GM06990 (cell line): ENCODE data around the gene PAIP1.
"Not testable (repeated sequence)": the region's sequence is repeated elsewhere in the genome, so short reads cannot be mapped to it uniquely, and the experiment has no call there.

Experiments
- DNase-seq: peaks from one replicate; pipeline ENCODE4 v3.0.0-alpha.2; 2011; ENCODE audit not compliant: insufficient read length; ENCODE audit errors: extremely low read depth
- H3K27me3 ChIP-seq: replicated peaks from 2 replicates; pipeline ENCODE4 v1.6.0; 2011; ENCODE audit warnings: low read length; ENCODE audit not compliant: control insufficient read depth, insufficient read depth
- H3K36me3 ChIP-seq: 2 replicates; pipeline ENCODE4 v1.5.1; 2011; ENCODE audit warnings: low read length; ENCODE audit not compliant: control insufficient read depth, insufficient read depth
- H3K4me3 ChIP-seq: replicated peaks from 2 replicates; pipeline ENCODE4 v1.5.1; 2011; ENCODE audit warnings: low read depth, mild to moderate bottlenecking, control low read depth, low read length
- CTCF ChIP-seq: IDR thresholded peaks from 2 replicates; pipeline ENCODE4 v1.5.1; 2011; ENCODE audit warnings: low read length, control low read depth, mild to moderate bottlenecking, inconsistent platforms; ENCODE audit not compliant: insufficient read depth, poor library complexity, severe bottlenecking

PAIP1 gene

GRCh38 chr5:43584166-43584699 lies 27.4 kb upstream of the PAIP1 start:
- Histone ChIP-seq H3K36me3 (no peaks in the 10 kb centered on the region; the same call in 1 of the 2 replicates), H3K27me3 (no peaks in the 10 kb centered on the region), H3K4me3 (no peak overlapping the region)
- no peak for DNase-seq
- TF ChIP-seq CTCF: no peak

GRCh38 chr5:43583724-43584123 lies 26.8 kb upstream of the PAIP1 start:
- H3K27me3 ChIP-seq: no peaks in the 10 kb centered on the region
- no peak for DNase-seq
- H3K36me3 ChIP-seq: no peaks in the 10 kb centered on the region; the same call in 1 of the 2 replicates

GRCh38 chr5:43582082-43583005 lies 25.5 kb upstream of the PAIP1 start:
- H3K27me3 ChIP-seq: no peaks in the 10 kb centered on the region
- no peak for TF ChIP-seq CTCF
- DNase-seq: no peak

More at GRCh38 chr5:43583724-43584123, 26.8 kb upstream of the PAIP1 start:
- no peak for TF ChIP-seq CTCF
- H3K4me3 ChIP-seq: no peak overlapping the region

GRCh38 chr5:43581398-43581797 lies 24.5 kb upstream of the PAIP1 start:
- Histone ChIP-seq H3K4me3 (no peak overlapping the region), H3K27me3 (no peaks in the 10 kb centered on the region), H3K36me3 (no peaks in the 10 kb centered on the region; the same call in 1 of the 2 replicates)
- DNase-seq: no peak
- no peak for TF ChIP-seq CTCF

More at GRCh38 chr5:43582082-43583005, 25.5 kb upstream of the PAIP1 start:
- Histone ChIP-seq H3K36me3 (no peaks in the 10 kb centered on the region), H3K4me3 (no peak overlapping the region)

GRCh38 chr5:43580402-43581210 lies 23.7 kb upstream of the PAIP1 start:
- not testable (repeated sequence) for DNase-seq, H3K36me3 ChIP-seq, H3K27me3 ChIP-seq, H3K4me3 ChIP-seq

GRCh38 chr5:43573058-43573457 lies 16.2 kb upstream of the PAIP1 start:
- Histone ChIP-seq H3K36me3 (peaks cover 2% of the 10 kb centered on the region), H3K27me3 (no peaks in the 10 kb centered on the region), H3K4me3 (no peak overlapping the region)
- TF ChIP-seq CTCF: no peak
- no peak for DNase-seq
